Mesodermal cell (in vitro differentiated cells): ENCODE measurements around the gene ANKMY1.

Source experiments
- H3K27ac ChIP-seq: 2 replicates; pipeline ENCODE4 v1.7.0; 2013; ENCODE audit warnings: mild to moderate bottlenecking, low read depth, low read length, moderate library complexity; ENCODE audit not compliant: severe bottlenecking
- H3K36me3 ChIP-seq: 2 replicates; pipeline ENCODE4 v1.7.1; 2013; ENCODE audit warnings: mild to moderate bottlenecking, low read length, moderate library complexity; ENCODE audit not compliant: control insufficient read depth, insufficient read depth
- H3K4me1 ChIP-seq: one replicate; pipeline ENCODE4 v1.7.1; 2013; ENCODE audit warnings: mild to moderate bottlenecking, low read length; ENCODE audit not compliant: insufficient read depth, control insufficient read depth, poor library complexity, severe bottlenecking
- H3K4me3 ChIP-seq: 2 replicates; pipeline ENCODE4 v1.7.0; 2013; ENCODE audit warnings: low read length, control low read depth, mild to moderate bottlenecking; ENCODE audit not compliant: insufficient read depth, poor library complexity, severe bottlenecking; ENCODE audit errors: extremely low read depth
- H3K9me3 ChIP-seq: 2 replicates; pipeline ENCODE4 v1.7.1; 2013; ENCODE audit warnings: mild to moderate bottlenecking, low read length, moderate library complexity; ENCODE audit not compliant: control insufficient read depth
- WGBS, 2 experiments: methylation state at CpG; one replicate each; pipeline ENCODE4 v1.1.5; 2013; ENCODE audit warnings: missing lambda C conversion rate in 2 of 2; ENCODE audit not compliant: insufficient coverage in 2 of 2; 5-methylcytosine and 5-hydroxymethylcytosine counted together

Gene ANKMY1

GRCh38 chr2:240446664-240447175 is 111.1 kb downstream of the ANKMY1 start:
- H3K9me3 ChIP-seq = no peaks in the 10 kb centered on the region
- 90 to 95% methylated on average over 11 to 12 of the region's 12 CpGs for WGBS, 2 experiments
- no peak overlapping the region for H3K27ac ChIP-seq
- H3K36me3 ChIP-seq = peaks cover 13% of the 10 kb centered on the region
- H3K4me1 ChIP-seq = peaks cover 19% of the 10 kb centered on the region
- no peak overlapping the region for H3K4me3 ChIP-seq

- H3K27ac ChIP-seq = no peak overlapping the region
- H3K4me3 ChIP-seq = no peak overlapping the region
Measured at GRCh38 chr2:240445961-240446663, 111.7 kb downstream of the ANKMY1 start.

DNA sequence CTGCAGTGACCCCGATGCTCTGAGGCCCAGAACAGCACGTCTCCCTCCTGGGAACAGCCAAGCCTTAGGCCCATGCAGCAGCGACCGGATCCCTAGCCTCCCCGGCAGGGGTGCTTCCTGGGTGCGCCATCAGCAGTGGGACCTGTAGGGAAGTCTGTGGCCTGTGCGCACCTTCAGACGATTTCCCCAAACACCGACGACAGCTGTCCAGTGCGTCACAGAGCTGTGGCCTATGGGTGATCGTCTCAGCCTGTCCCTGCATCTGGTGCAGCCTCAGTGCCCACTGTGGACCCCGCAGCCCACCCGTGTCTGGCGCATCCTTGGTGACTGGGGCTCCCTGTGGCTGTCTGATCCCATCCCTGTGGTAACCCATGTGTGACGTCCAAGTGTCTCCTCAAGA is 113.3 kb downstream of the ANKMY1 start:
- no peaks in the 10 kb centered on the region for H3K9me3 ChIP-seq
- H3K4me1 ChIP-seq = peaks cover 3% of the 10 kb centered on the region
- no peak overlapping the region for H3K27ac ChIP-seq
- H3K4me3 ChIP-seq = no peak overlapping the region
- peaks cover 13% of the 10 kb centered on the region for H3K36me3 ChIP-seq
- WGBS, 2 experiments = 86 to 91% methylated on average over 16 of the region's 16 CpGs

More at GRCh38 chr2:240445961-240446663, 111.7 kb downstream of the ANKMY1 start:
- H3K4me1 ChIP-seq = peaks cover 14% of the 10 kb centered on the region
- WGBS, 2 experiments = 88 to 89% methylated on average over 24 of the region's 24 CpGs
- peaks cover 13% of the 10 kb centered on the region for H3K36me3 ChIP-seq
- no peaks in the 10 kb centered on the region for H3K9me3 ChIP-seq

DNA sequence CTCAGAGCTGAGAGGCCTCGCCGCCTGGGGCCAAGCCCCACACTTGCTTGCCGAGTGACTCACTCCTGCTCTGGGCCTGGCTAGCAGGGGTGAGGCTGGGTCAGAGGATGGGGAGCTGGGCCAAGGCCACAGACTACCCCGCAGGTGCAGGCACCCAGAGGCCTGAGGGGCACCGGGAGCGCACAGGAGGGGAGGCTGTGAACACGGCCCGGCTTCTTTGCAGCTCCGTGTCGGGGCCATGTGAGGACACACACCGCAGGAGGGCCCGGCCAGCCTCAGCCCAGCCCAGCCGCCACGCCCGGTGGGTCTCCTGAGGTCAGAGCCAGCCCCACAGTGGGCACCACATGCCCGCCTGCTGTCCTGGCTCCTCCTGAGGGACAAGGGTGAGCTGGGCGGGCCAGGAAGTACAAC is 113.9 kb downstream of the ANKMY1 start:
- Histone ChIP-seq H3K4me1 (no peaks in the 10 kb centered on the region), H3K36me3 (peaks cover 13% of the 10 kb centered on the region), H3K9me3 (no peaks in the 10 kb centered on the region), H3K4me3 (no peak overlapping the region), H3K27ac (no peak overlapping the region)
- 94 to 95% methylated on average over 17 of the region's 17 CpGs for WGBS, 2 experiments

GRCh38 chr2:240442891-240443715 is 114.7 kb downstream of the ANKMY1 start:
- 91 to 93% methylated on average over 23 to 24 of the region's 25 CpGs for WGBS, 2 experiments
- Histone ChIP-seq H3K36me3 (peaks cover 13% of the 10 kb centered on the region), H3K4me1 (no peaks in the 10 kb centered on the region), H3K27ac (no peak overlapping the region), H3K9me3 (no peaks in the 10 kb centered on the region), H3K4me3 (no peak overlapping the region)

DNA sequence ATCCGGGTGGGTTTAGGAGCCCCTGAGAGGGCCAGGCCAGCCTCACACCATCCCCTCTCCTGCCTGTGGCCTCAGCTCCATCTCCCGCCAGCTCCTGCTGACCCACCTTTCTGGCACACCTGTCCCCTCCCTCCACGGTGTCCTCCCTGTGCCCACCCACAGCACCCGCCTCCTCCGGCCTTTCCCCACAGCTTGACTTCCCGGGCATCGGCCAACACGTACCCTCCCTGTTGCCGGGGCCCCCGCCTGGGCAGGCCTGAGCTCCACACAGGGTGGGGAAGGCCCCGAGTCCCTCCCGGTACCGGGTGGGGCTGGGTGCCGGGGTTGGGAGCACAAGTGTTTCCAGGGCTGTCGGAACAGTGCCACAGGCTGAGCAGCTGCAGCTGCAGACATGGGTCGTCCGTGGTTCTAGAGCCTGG is 115.8 kb downstream of the ANKMY1 start:
- H3K4me1 ChIP-seq = peaks cover 5% of the 10 kb centered on the region

GRCh38 chr2:240441326-240441992 is 116.3 kb downstream of the ANKMY1 start:
- 95 to 96% methylated on average over 20 to 26 of the region's 27 CpGs for WGBS, 2 experiments

More for the DNA sequence above, 115.8 kb downstream of the ANKMY1 start:
- Histone ChIP-seq H3K4me3 (no peak overlapping the region), H3K27ac (no peak overlapping the region), H3K36me3 (peaks cover 13% of the 10 kb centered on the region), H3K9me3 (no peaks in the 10 kb centered on the region)
- WGBS, 2 experiments = 95% methylated on average over 7 to 16 of the region's 17 CpGs

DNA sequence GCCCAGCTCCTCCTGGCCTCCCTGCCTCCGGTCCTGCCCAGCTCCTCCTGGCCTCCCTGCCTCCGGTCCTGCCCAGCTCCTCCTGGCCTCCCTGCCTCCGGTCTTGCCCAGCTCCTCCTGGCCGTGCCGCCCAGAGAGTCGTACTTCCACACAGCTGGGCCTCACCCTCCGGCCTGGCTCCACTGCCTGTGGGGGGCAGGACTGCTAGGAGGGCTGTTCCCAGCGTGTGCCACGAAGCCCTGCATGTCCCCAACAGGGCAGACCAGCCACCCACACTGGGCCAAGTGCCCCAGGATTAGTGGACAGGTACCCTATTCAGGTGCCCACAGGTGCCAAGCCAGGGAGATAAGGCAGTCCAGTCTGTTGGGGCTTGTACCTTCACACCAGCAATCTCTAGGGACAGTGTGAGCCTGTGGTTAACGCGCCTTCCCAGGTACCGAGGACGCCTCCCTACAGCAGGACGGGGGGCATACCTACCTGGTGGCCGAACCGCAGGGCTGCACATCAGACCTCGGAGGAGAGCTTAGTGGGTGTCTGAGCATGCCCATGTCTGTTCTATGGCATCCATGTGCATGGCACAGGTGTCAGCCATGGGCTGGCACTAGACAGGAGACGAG is 117.0 kb downstream of the ANKMY1 start:
- H3K27ac ChIP-seq = no peak overlapping the region
- H3K36me3 ChIP-seq = peaks cover 10% of the 10 kb centered on the region
- no peak overlapping the region for H3K4me3 ChIP-seq
- 96 to 98% methylated on average over 16 of the region's 18 CpGs for WGBS, 2 experiments
- H3K4me1 ChIP-seq = peaks cover 5% of the 10 kb centered on the region
- H3K9me3 ChIP-seq = no peaks in the 10 kb centered on the region

More at GRCh38 chr2:240441326-240441992, 116.3 kb downstream of the ANKMY1 start:
- Histone ChIP-seq H3K4me1 (peaks cover 5% of the 10 kb centered on the region), H3K9me3 (no peaks in the 10 kb centered on the region), H3K27ac (no peak overlapping the region), H3K4me3 (no peak overlapping the region), H3K36me3 (peaks cover 13% of the 10 kb centered on the region)

DNA sequence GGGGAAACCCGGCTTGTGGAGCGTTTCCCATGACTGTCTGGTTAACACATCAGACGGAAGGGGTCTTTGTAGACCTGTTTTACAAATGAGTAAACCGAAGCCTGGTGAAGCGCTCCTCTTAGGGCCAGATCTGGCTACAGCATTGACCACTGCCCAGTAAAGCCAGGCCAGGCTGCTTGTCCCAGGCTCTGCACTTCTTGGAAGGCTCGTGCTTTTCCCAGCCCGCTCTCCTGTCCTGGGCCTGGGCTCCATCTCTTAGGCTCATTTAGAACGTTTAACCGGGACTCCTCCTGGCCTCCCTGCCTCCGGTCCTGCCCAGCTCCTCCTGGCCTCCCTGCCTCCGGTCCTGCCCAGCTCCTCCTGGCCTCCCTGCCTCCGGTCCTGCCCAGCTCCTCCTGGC is 117.5 kb downstream of the ANKMY1 start:
- Histone ChIP-seq H3K4me1 (peaks cover 5% of the 10 kb centered on the region), H3K9me3 (no peaks in the 10 kb centered on the region), H3K4me3 (no peak overlapping the region), H3K36me3 (peaks cover 8% of the 10 kb centered on the region), H3K27ac (no peak overlapping the region)
- 94 to 96% methylated on average over 7 of the region's 12 CpGs for WGBS, 2 experiments

DNA sequence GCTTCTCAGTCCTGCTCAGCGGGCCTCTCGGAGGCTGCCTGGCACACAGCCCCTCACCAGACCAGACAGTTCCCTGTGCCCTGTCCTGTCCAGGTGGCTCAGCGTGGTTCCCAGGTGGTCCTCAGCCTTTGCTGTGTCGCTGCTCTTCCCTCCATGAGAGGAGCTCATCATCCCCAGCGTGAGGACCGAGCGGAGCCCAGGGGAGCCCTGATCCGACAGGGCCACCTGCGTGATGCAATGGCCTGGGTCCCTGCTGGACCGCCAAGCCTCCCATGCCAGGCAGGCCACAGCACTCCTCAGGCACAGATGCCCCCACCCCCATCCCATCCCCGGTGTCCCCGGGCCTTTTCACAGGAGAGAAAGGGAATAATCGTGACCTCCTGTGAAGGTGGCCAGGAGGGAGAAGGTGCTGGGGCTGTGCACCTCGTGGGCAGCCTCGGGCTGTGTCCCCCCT is 118.1 kb downstream of the ANKMY1 start:
- no peak overlapping the region for H3K4me3 ChIP-seq
- WGBS, 2 experiments = 89 to 94% methylated on average over 10 to 12 of the region's 15 CpGs
- no peaks in the 10 kb centered on the region for H3K9me3 ChIP-seq
- H3K4me1 ChIP-seq = peaks cover 5% of the 10 kb centered on the region
- peaks cover 2% of the 10 kb centered on the region for H3K36me3 ChIP-seq
- no peak overlapping the region for H3K27ac ChIP-seq
